ENCODE measurements around the gene NBL1. TPM values are rescaled to one million over a fixed set of nuclear protein-coding genes. Genes with fewer than 3 reads are reported as not detected.

The NBL1 gene
- total RNA-seq, result 10 to 100 TPM; 25.0 to 31.3 TPM

- H3K9me3 Mint-ChIP-seq, result no peaks in the 10 kb centered on the region
- peaks cover 9% of the 10 kb centered on the region for H3K27me3 Mint-ChIP-seq
- CTCF ChIA-PET, result interaction anchor here (0.8 to 2.2 kb wide), 5 partner anchors 10 to 302 kb away, joined by 3 to 10 read pairs (median 4); no protein-coding TSS in a partner anchor
- POLR2A ChIA-PET, result interaction anchor here (1.1 to 1.6 kb wide), 2 partner anchors 47 to 307 kb away, joined by 3 to 6 read pairs; a partner anchor contains a TSS
- intact Hi-C loops (cut with micrococcal nuclease), result loop anchor here (1.0 kb wide), 1 partner anchor 47 kb away; a partner anchor contains a TSS
- H3K27ac Mint-ChIP-seq, result peak within 1 kb of the TSS; percentile 77
- H3K4me1 Mint-ChIP-seq (ENCODE audit: low read depth), result peaks cover 32% of the 10 kb centered on the region
- peak; percentile 78 for DNase-seq
- H3K4me3 Mint-ChIP-seq, result peak within 1 kb of the TSS; percentile 87
- H3K36me3 Mint-ChIP-seq, result peaks cover 2% of the 10 kb centered on the region
Measured at GRCh38 chr1:19643602-19644394, at the start of gene NBL1. Gene NBL1 (plus strand): TSS chr1:19644311. CDS start chr1:19655031, 10,720 bp downstream.

GRCh38 chr1:19596065-19596713 lies 47.9 kb upstream of the NBL1 start:
- ChIA-PET CTCF (interaction anchor here (0.9 to 2.8 kb wide), 3 partner anchors 14 to 218 kb away, joined by 3 to 10 read pairs (median 3); no protein-coding TSS in a partner anchor), POLR2A (interaction anchor here (0.9 to 1.3 kb wide), 7 partner anchors 10 to 348 kb away, joined by 3 to 6 read pairs (median 4); partner anchors contain the start of gene NBL1)
- no peak for DNase-seq

GRCh38 chr1:19596714-19597495 lies 47.2 kb upstream of the NBL1 start:
- ChIA-PET POLR2A (interaction anchor here (0.5 to 1.3 kb wide), 8 partner anchors 9 to 348 kb away, joined by 3 to 6 read pairs (median 4); partner anchors contain the start of gene NBL1), CTCF (interaction anchor here (0.9 to 2.8 kb wide), 7 partner anchors 15 to 219 kb away, joined by 3 to 10 read pairs (median 3); no protein-coding TSS in a partner anchor)
- H3K4me1 Mint-ChIP-seq (ENCODE audit: low read depth), result peaks cover 45% of the 10 kb centered on the region
- H3K9me3 Mint-ChIP-seq, result no peaks in the 10 kb centered on the region
- peak overlapping the region; percentile 92 for H3K4me3 Mint-ChIP-seq
- peak; percentile 99 for DNase-seq
- no peaks in the 10 kb centered on the region for H3K27me3 Mint-ChIP-seq
- peaks cover 22% of the 10 kb centered on the region for H3K36me3 Mint-ChIP-seq
- intact Hi-C loops (cut with micrococcal nuclease), result loop anchor here (1.0 to 10.0 kb wide), 8 partner anchors 9 to 672 kb away; partner anchors contain the start of genes CAPZB, NBL1, OTUD3 and UBR4
- peak overlapping the region; percentile 100 for H3K27ac Mint-ChIP-seq

More at GRCh38 chr1:19596065-19596713, 47.9 kb upstream of the NBL1 start:
- H3K4me1 Mint-ChIP-seq (ENCODE audit: low read depth), result peaks cover 39% of the 10 kb centered on the region
- H3K36me3 Mint-ChIP-seq, result peaks cover 17% of the 10 kb centered on the region
- H3K27ac Mint-ChIP-seq, result peak overlapping the region; percentile 100
- intact Hi-C loops (cut with micrococcal nuclease), result loop anchor here (1.0 to 10.0 kb wide), 8 partner anchors 10 to 671 kb away; partner anchors contain the start of genes CAPZB, NBL1, OTUD3 and UBR4
- peak overlapping the region; percentile 92 for H3K4me3 Mint-ChIP-seq
- H3K9me3 Mint-ChIP-seq, result no peaks in the 10 kb centered on the region
- H3K27me3 Mint-ChIP-seq, result no peaks in the 10 kb centered on the region

- peaks cover 53% of the 10 kb centered on the region for H3K4me1 Mint-ChIP-seq (ENCODE audit: low read depth)
Measured at GRCh38 chr1:19597496-19598309, 46.4 kb upstream of the NBL1 start.

GRCh38 chr1:19599810-19600209 lies 44.3 kb upstream of the NBL1 start:
- peak overlapping the region; percentile 93 for H3K27ac Mint-ChIP-seq
- peaks cover 67% of the 10 kb centered on the region for H3K4me1 Mint-ChIP-seq (ENCODE audit: low read depth)
- ChIA-PET POLR2A (no interaction called here), CTCF (interaction anchor here (0.9 to 1.5 kb wide), 3 partner anchors 16 to 54 kb away, joined by 3 to 4 read pairs (median 4); no protein-coding TSS in a partner anchor)
- H3K27me3 Mint-ChIP-seq, result no peaks in the 10 kb centered on the region
- peaks cover 31% of the 10 kb centered on the region for H3K36me3 Mint-ChIP-seq
- peak overlapping the region; percentile 56 for H3K4me3 Mint-ChIP-seq
- no peak for DNase-seq
- intact Hi-C loops (cut with micrococcal nuclease), result loop anchor here (5.0 to 10.0 kb wide), 3 partner anchors 285 to 675 kb away; partner anchors contain the start of gene OTUD3
- no peaks in the 10 kb centered on the region for H3K9me3 Mint-ChIP-seq

More at GRCh38 chr1:19597496-19598309, 46.4 kb upstream of the NBL1 start:
- intact Hi-C loops (cut with micrococcal nuclease), result loop anchor here (2.0 to 10.0 kb wide), 4 partner anchors 287 to 673 kb away; partner anchors contain the start of genes OTUD3 and UBR4
- Mint-ChIP-seq H3K36me3 (peaks cover 26% of the 10 kb centered on the region), H3K27ac (peak overlapping the region; percentile 100), H3K27me3 (no peaks in the 10 kb centered on the region), H3K9me3 (no peaks in the 10 kb centered on the region), H3K4me3 (peak overlapping the region; percentile 92)
- peak; percentile 77 for DNase-seq
- CTCF ChIA-PET, result interaction anchor here (0.9 to 2.8 kb wide), 8 partner anchors 15 to 207 kb away, joined by 3 to 10 read pairs (median 4); no protein-coding TSS in a partner anchor
- POLR2A ChIA-PET, result interaction anchor here (0.5 to 1.3 kb wide), 9 partner anchors 8 to 343 kb away, joined by 3 to 6 read pairs (median 3); partner anchors contain the start of gene NBL1

- no peaks in the 10 kb centered on the region for H3K27me3 Mint-ChIP-seq
- ChIA-PET POLR2A (no interaction called here), CTCF (no interaction called here)
- H3K27ac Mint-ChIP-seq, result peak overlapping the region; percentile 41
- peaks cover 85% of the 10 kb centered on the region for H3K4me1 Mint-ChIP-seq (ENCODE audit: low read depth)
- H3K4me3 Mint-ChIP-seq, result no peak overlapping the region
- peaks cover 26% of the 10 kb centered on the region for H3K36me3 Mint-ChIP-seq
- no peaks in the 10 kb centered on the region for H3K9me3 Mint-ChIP-seq
- intact Hi-C loops (cut with micrococcal nuclease), result no loop called here
- DNase-seq, result no peak
Measured at GRCh38 chr1:19602486-19602885, 41.6 kb upstream of the NBL1 start.

GRCh38 chr1:19605967-19606366 lies 38.1 kb upstream of the NBL1 start:
- ChIA-PET CTCF (interaction anchor here (1.0 to 1.4 kb wide), 3 partner anchors 17 to 56 kb away, joined by 3 to 4 read pairs (median 4); no protein-coding TSS in a partner anchor), POLR2A (interaction anchor here (0.6 to 1.3 kb wide), 2 partner anchors 9 to 104 kb away, joined by 3 to 6 read pairs; a partner anchor contains a TSS)
- DNase-seq, result peak; percentile 26
- Mint-ChIP-seq H3K4me3 (peak overlapping the region; percentile 33), H3K27ac (peak overlapping the region; percentile 75), H3K4me1 (ENCODE audit: low read depth) (peaks cover 65% of the 10 kb centered on the region), H3K27me3 (no peaks in the 10 kb centered on the region), H3K36me3 (peaks cover 18% of the 10 kb centered on the region), H3K9me3 (no peaks in the 10 kb centered on the region)
- intact Hi-C loops (cut with micrococcal nuclease), result loop anchor here (1.0 to 2.0 kb wide), 2 partner anchors 10 to 41 kb away; a partner anchor contains a TSS

GRCh38 chr1:19606817-19607642 lies 37.1 kb upstream of the NBL1 start:
- ChIA-PET POLR2A (interaction anchor here (0.6 to 1.3 kb wide), 2 partner anchors 10 to 105 kb away, joined by 3 to 6 read pairs; a partner anchor contains a TSS), CTCF (interaction anchor here (0.7 to 2.4 kb wide), 5 partner anchors 25 to 216 kb away, joined by 3 to 10 read pairs (median 3); no protein-coding TSS in a partner anchor)
- H3K27me3 Mint-ChIP-seq, result no peaks in the 10 kb centered on the region
- peaks cover 57% of the 10 kb centered on the region for H3K4me1 Mint-ChIP-seq (ENCODE audit: low read depth)
- H3K4me3 Mint-ChIP-seq, result no peak overlapping the region
- peak overlapping the region; percentile 75 for H3K27ac Mint-ChIP-seq
- no peaks in the 10 kb centered on the region for H3K9me3 Mint-ChIP-seq
- peaks cover 13% of the 10 kb centered on the region for H3K36me3 Mint-ChIP-seq
- intact Hi-C loops (cut with micrococcal nuclease), result loop anchor here (1.0 to 2.0 kb wide), 2 partner anchors 11 to 40 kb away; a partner anchor contains a TSS
- DNase-seq, result peak; percentile 69

- no peak overlapping the region for H3K27ac Mint-ChIP-seq
- peaks cover 10% of the 10 kb centered on the region for H3K36me3 Mint-ChIP-seq
- H3K4me1 Mint-ChIP-seq (ENCODE audit: low read depth), result peaks cover 54% of the 10 kb centered on the region
- no peak for DNase-seq
- H3K4me3 Mint-ChIP-seq, result no peak overlapping the region
- H3K27me3 Mint-ChIP-seq, result no peaks in the 10 kb centered on the region
- intact Hi-C loops (cut with micrococcal nuclease), result no loop called here
- no peaks in the 10 kb centered on the region for H3K9me3 Mint-ChIP-seq
- ChIA-PET POLR2A (no interaction called here), CTCF (interaction anchor here (0.7 to 2.4 kb wide), 2 partner anchors 26 to 217 kb away, joined by 3 to 10 read pairs; no protein-coding TSS in a partner anchor)
Measured at GRCh38 chr1:19608232-19608631, 35.9 kb upstream of the NBL1 start.
